ENCODE measurements around the gene SPOCD1. TPM values are rescaled to one million over a fixed set of nuclear protein-coding genes. Genes with fewer than 3 reads are reported as not detected.

SPOCD1 gene
- total RNA-seq, 1 donor from 2014 or later, result 0.21 TPM

GRCh38 chr1:31799895-31800673, 15.7 kb downstream of the SPOCD1 start:
- DNase-seq, result no peak

- no peak for DNase-seq
These were observed 16.5 kb downstream of the SPOCD1 start for GRCh38 chr1:31799196-31799894.

GRCh38 chr1:31798433-31799195, 17.2 kb downstream of the SPOCD1 start:
- DNase-seq, result no peak

- no peak for DNase-seq
These were observed 17.8 kb downstream of the SPOCD1 start for GRCh38 chr1:31798086-31798432.

- DNase-seq, result no peak
These were observed 18.6 kb downstream of the SPOCD1 start for GRCh38 chr1:31797216-31797615.

- no peak for DNase-seq
These were observed 19.1 kb downstream of the SPOCD1 start for GRCh38 chr1:31796707-31797106.

- peak; percentile 86 for DNase-seq
These were observed 19.8 kb downstream of the SPOCD1 start for GRCh38 chr1:31795801-31796621.

- DNase-seq, result no peak
These were observed 20.6 kb downstream of the SPOCD1 start for GRCh38 chr1:31795096-31795675.

- no peak for DNase-seq
These were observed 22.1 kb downstream of the SPOCD1 start for GRCh38 chr1:31793586-31794285.

- DNase-seq, result no peak
These were observed 22.7 kb downstream of the SPOCD1 start for GRCh38 chr1:31793086-31793485.

- DNase-seq, result no peak
These were observed 23.3 kb downstream of the SPOCD1 start for GRCh38 chr1:31792541-31792940.

GRCh38 chr1:31792116-31792515, 23.7 kb downstream of the SPOCD1 start:
- DNase-seq, result no peak

- no peak for DNase-seq
These were observed 24.5 kb downstream of the SPOCD1 start for GRCh38 chr1:31791131-31791858.

GRCh38 chr1:31790641-31791091, 25.2 kb downstream of the SPOCD1 start:
- no peak for DNase-seq

GRCh38 chr1:31790140-31790539, 25.7 kb downstream of the SPOCD1 start:
- no peak for DNase-seq

- peak; percentile 97 for DNase-seq
These were observed 26.4 kb downstream of the SPOCD1 start for GRCh38 chr1:31789259-31790065.

GRCh38 chr1:31788825-31789256, 27.0 kb downstream of the SPOCD1 start:
- peak; percentile 85 for DNase-seq

GRCh38 chr1:31788138-31788824, 27.5 kb downstream of the SPOCD1 start:
- DNase-seq, result peak; percentile 94

- DNase-seq, result no peak
These were observed 28.1 kb downstream of the SPOCD1 start for GRCh38 chr1:31787786-31788137.

All from tongue (tissue), 2 donors.